Right lung (tissue), 10 donors: ENCODE measurements around the gene BHLHE41. TPM values are rescaled to one million over a fixed set of nuclear protein-coding genes. Genes with fewer than 3 reads are reported as not detected.

Experiments
- DNase-seq, 2 donors: peaks; one replicate each; pipeline ENCODE4 v3.0.0-alpha.2; 2013
- long read RNA-seq, 8 donors: transcript quantifications; one replicate each; lab custom pipeline, GENCODE V29; 2026
- polyA plus RNA-seq, 5 donors: library from polyadenylated mRNA; unstranded; fragments of 120-200 nt; gene quantifications; one replicate each; pipeline versions ENCODE4 v1.2.1 to v1.2.3, GENCODE V29; 2013; ENCODE audit warnings: inconsistent platforms in 1 of 5, low replicate concordance in 1 of 5; ENCODE audit not compliant: insufficient read length in 5 of 5, insufficient read depth in 1 of 5

BHLHE41 gene
- 1 to 10 TPM in 1 of 5 donors, under 1 TPM in 4; 0.41 to 1.3 (median 0.86) TPM for polyA plus RNA-seq
- long read RNA-seq, donor 1, partial matches to known transcripts: 0 of 1 reads
- long read RNA-seq, donor 1, other reads (novel, unspliced or antisense): 0 of 1 reads
- long read RNA-seq, donor 2: 0 reads
- long read RNA-seq, donor 3, partial matches to known transcripts: 0 of 1 reads
- long read RNA-seq, donor 3, other reads (novel, unspliced or antisense): 0 of 1 reads
- long read RNA-seq, donor 4: 0 reads
- long read RNA-seq, donor 5, partial matches to known transcripts: 0 of 1 reads
- long read RNA-seq, donor 5, other reads (novel, unspliced or antisense): 0 of 1 reads
- long read RNA-seq, donor 6: 0 reads
- long read RNA-seq, donor 7: 0 reads
- long read RNA-seq, donor 8: 0 reads

GRCh38 chr12:26124446-26125399 lies at the start of gene BHLHE41:
BHLHE41 (minus strand) TSS chr12:26125037; CDS start chr12:26124779, 258 bp downstream.
- no peak for DNase-seq

GRCh38 chr12:26172946-26173552 lies 48.2 kb upstream of the BHLHE41 start:
- DNase-seq: no peak

- DNase-seq: no peak
These were observed 47.7 kb upstream of the BHLHE41 start for GRCh38 chr12:26172539-26172938.

- no peak for DNase-seq
These were observed 47.2 kb upstream of the BHLHE41 start for GRCh38 chr12:26172013-26172412.

GRCh38 chr12:26164118-26164517 lies 39.3 kb upstream of the BHLHE41 start:
- DNase-seq: no peak

- no peak for DNase-seq
These were observed 38.1 kb upstream of the BHLHE41 start for GRCh38 chr12:26162905-26163304.

GRCh38 chr12:26162174-26162573 lies 37.3 kb upstream of the BHLHE41 start:
- no peak for DNase-seq

- DNase-seq: no peak
These were observed 33.4 kb upstream of the BHLHE41 start for GRCh38 chr12:26158078-26158764.

- DNase-seq: no peak
These were observed 32.2 kb upstream of the BHLHE41 start for GRCh38 chr12:26157001-26157400.

GRCh38 chr12:26156201-26156871 lies 31.5 kb upstream of the BHLHE41 start:
- no peak for DNase-seq

GRCh38 chr12:26153421-26154154 lies 28.8 kb upstream of the BHLHE41 start:
- DNase-seq: no peak

- DNase-seq: no peak
These were observed 27.8 kb upstream of the BHLHE41 start for GRCh38 chr12:26152507-26153102.

GRCh38 chr12:26150736-26151450 lies 26.1 kb upstream of the BHLHE41 start:
- DNase-seq: no peak

- DNase-seq: no peak
These were observed 25.2 kb upstream of the BHLHE41 start for GRCh38 chr12:26149968-26150500.

GRCh38 chr12:26148291-26148690 lies 23.5 kb upstream of the BHLHE41 start:
- DNase-seq: no peak

- no peak for DNase-seq
These were observed 18.5 kb upstream of the BHLHE41 start for GRCh38 chr12:26143291-26143690.

- DNase-seq: no peak
These were observed 14.0 kb upstream of the BHLHE41 start for GRCh38 chr12:26138860-26139259.

GRCh38 chr12:26136688-26137087 lies 11.9 kb upstream of the BHLHE41 start:
- no peak for DNase-seq

GRCh38 chr12:26135571-26135970 lies 10.7 kb upstream of the BHLHE41 start:
- DNase-seq: no peak
